HepG2 (cell line): ENCODE data around the gene BBS12. TPM values are rescaled to one million over a fixed set of nuclear protein-coding genes. Genes with fewer than 3 reads are reported as not detected.

Source experiments
- EHMT2 ChIP-seq: fragments of 200-600 bp; sonication (generic); IDR thresholded peaks from 2 replicates; pipeline ENCODE4 v1.7.0; 2017; ENCODE audit warnings: antibody characterized with exemption, low read depth, low read length, borderline replicate concordance
- FOXA3 ChIP-seq: IDR thresholded peaks from 2 replicates; pipeline ENCODE4 v1.6.1; 2016; ENCODE audit warnings: missing genetic modification reagents, missing compliant biosample characterization
- FOXO1 ChIP-seq: sonication (generic); formaldehyde crosslinking; IDR thresholded peaks from 2 replicates; pipeline ENCODE4 v1.4.0; 2020; ENCODE audit warnings: missing genetic modification reagents
- HMG20A ChIP-seq: IDR thresholded peaks from 2 replicates; pipeline ENCODE4 v1.6.1; 2016; ENCODE audit warnings: borderline replicate concordance
- NR2F2 ChIP-seq: IDR thresholded peaks from 2 replicates; pipeline ENCODE4 v1.6.1; 2012; ENCODE audit warnings: low read depth, inconsistent platforms, borderline replicate concordance
- NR2F6 ChIP-seq, 2 experiments: IDR thresholded peaks; 2 replicates each; pipeline ENCODE4 v1.6.1; 2016; ENCODE audit warnings: antibody characterized with exemption in 1 of 2, mild to moderate bottlenecking in 1 of 2
- POGZ ChIP-seq: sonication (generic); formaldehyde crosslinking; IDR thresholded peaks from 2 replicates; pipeline ENCODE4 v1.4.0; 2020; ENCODE audit warnings: mild to moderate bottlenecking, missing genetic modification reagents
- RBAK ChIP-seq: sonication (generic); formaldehyde crosslinking; IDR thresholded peaks from 2 replicates; pipeline ENCODE4 v1.5.1; 2020; ENCODE audit warnings: mild to moderate bottlenecking, missing genetic modification reagents
- RXRB ChIP-seq: IDR thresholded peaks from 2 replicates; pipeline ENCODE4 v1.6.1; 2016; ENCODE audit warnings: borderline replicate concordance, missing genetic modification reagents, missing compliant biosample characterization
- SOX6 ChIP-seq, 2 experiments: fragments of 450-650 bp in 1 of 2; sonication (generic) in 1 of 2; formaldehyde crosslinking in 1 of 2; IDR thresholded peaks; 2 replicates each; pipeline versions ENCODE4 v1.4.0 to v1.6.1; 2017 to 2020; ENCODE audit warnings: antibody characterized with exemption in 1 of 2, mild to moderate bottlenecking in 1 of 2, missing genetic modification reagents in 1 of 2
- ZFP37 ChIP-seq: sonication (generic); formaldehyde crosslinking; IDR thresholded peaks from 2 replicates; pipeline ENCODE4 v1.4.0; 2020; ENCODE audit warnings: missing genetic modification reagents, borderline replicate concordance
- ZFP90 ChIP-seq: sonication (generic); formaldehyde crosslinking; IDR thresholded peaks from 2 replicates; pipeline ENCODE4 v1.8.0; 2022; ENCODE audit warnings: missing genetic modification reagents, mild to moderate bottlenecking, inconsistent platforms, borderline replicate concordance
- ZMYM4 ChIP-seq: sonication (generic); formaldehyde crosslinking; IDR thresholded peaks from 2 replicates; pipeline ENCODE4 v1.8.1; 2023; ENCODE audit warnings: mild to moderate bottlenecking, missing genetic modification reagents
- ZNF451 ChIP-seq: sonication (generic); formaldehyde crosslinking; IDR thresholded peaks from 2 replicates; pipeline ENCODE4 v1.5.0; 2020; ENCODE audit warnings: mild to moderate bottlenecking, missing genetic modification reagents
- ZNF547 ChIP-seq: sonication (generic); formaldehyde crosslinking; IDR thresholded peaks from 2 replicates; pipeline ENCODE4 v1.5.1; 2020; ENCODE audit warnings: mild to moderate bottlenecking, missing genetic modification reagents
- ZNF619 ChIP-seq: sonication (generic); formaldehyde crosslinking; IDR thresholded peaks from 2 replicates; pipeline ENCODE4 v1.4.0; 2020; ENCODE audit warnings: mild to moderate bottlenecking, missing genetic modification reagents
- ZNF660 ChIP-seq: sonication (generic); formaldehyde crosslinking; IDR thresholded peaks from 2 replicates; pipeline ENCODE4 v1.5.1; 2020; ENCODE audit warnings: mild to moderate bottlenecking, low read depth, missing genetic modification reagents, borderline replicate concordance
- polyA plus RNA-seq, 8 experiments: library from polyadenylated mRNA; depleted of rRNA in 3 of 8; stranded (reverse) in 7 of 8; unstranded in 1 of 8; fragments of >200 nt; fragmentation: Illumina TruSeq in 4 of 8; extraction: Trizol in 4 of 8; gene quantifications; 2 replicates each; pipeline versions ENCODE4 v1.2.1 to v1.2.3, GENCODE V29; 2011 to 2016; ENCODE audit warnings: low read depth in 4 of 8, missing spikeins in 1 of 8, mixed read lengths in 1 of 8; ENCODE audit not compliant: insufficient read depth in 1 of 8
- total RNA-seq, 5 experiments: library from RNA; depleted of rRNA; stranded (reverse); fragments of >200 nt; fragmentation: Illumina TruSeq; extraction: Trizol; gene quantifications; 2 replicates each; pipeline ENCODE4 v1.2.3, GENCODE V29; 2016; ENCODE audit warnings: low read depth in 1 of 5
- TF ChIP-seq, protein P1 (sequence below), 2 experiments: fragments of 450-650 bp in 1 of 2; sonication (generic) in 1 of 2; formaldehyde crosslinking; IDR thresholded peaks; 2 replicates each; pipeline versions ENCODE4 v1.5.0 to v1.8.0; 2020 to 2022; ENCODE audit warnings: mild to moderate bottlenecking in 1 of 2, missing genetic modification reagents in 1 of 2
- TF ChIP-seq, protein P2 (sequence below): IDR thresholded peaks from 2 replicates; pipeline ENCODE4 v1.6.1; 2012; ENCODE audit warnings: inconsistent platforms
- TF ChIP-seq, protein P3 (sequence below): sonication (generic); formaldehyde crosslinking; IDR thresholded peaks from 2 replicates; pipeline ENCODE4 v1.5.0; 2020; ENCODE audit warnings: mild to moderate bottlenecking, missing genetic modification reagents, borderline replicate concordance
- TF ChIP-seq, protein P4 (sequence below): fragments of 450-650 bp; IDR thresholded peaks from 2 replicates; pipeline ENCODE4 v1.6.1; 2016
- TF ChIP-seq, protein P5 (sequence below): sonication (generic); formaldehyde crosslinking; IDR thresholded peaks from 2 replicates; pipeline ENCODE4 v1.4.0; 2020; ENCODE audit warnings: missing genetic modification reagents

The BBS12 gene
- total and polyA plus RNA-seq, 2 of the 13 experiments (the other 11 are each of a cell fraction or from before 2014, with no cell fraction given), result 0.32 to 1.7 TPM

DNA sequence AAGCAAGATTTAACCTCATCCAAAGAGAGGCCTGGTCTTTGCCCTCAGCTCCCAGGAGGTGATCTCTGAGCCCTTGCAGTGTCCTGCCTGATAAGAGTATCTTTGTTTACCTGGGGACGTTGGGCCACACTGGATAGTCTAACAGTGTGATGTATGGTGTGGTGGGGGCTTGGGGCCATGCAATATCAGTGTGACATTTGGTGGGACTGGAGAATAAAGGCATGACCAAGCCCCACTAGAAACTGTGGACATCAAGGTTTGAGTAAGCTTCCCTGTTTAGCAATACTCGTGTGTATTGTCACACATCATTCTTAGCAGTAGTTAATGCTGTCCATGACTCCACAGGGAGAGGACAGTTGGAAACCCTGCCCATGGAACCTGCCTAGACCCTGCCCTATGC lies 34.4 kb downstream of the BBS12 start (continued):
- TF ChIP-seq ZMYM4 (CRISPR knock-in tag) (peak; percentile 96), POGZ (CRISPR knock-in tag) (peak; percentile 95), SOX6 (IDR thresholded peaks at IDR 0.05) (no peak), SOX6 (CRISPR knock-in tag; IDR thresholded peaks at IDR 0.05) (peak; percentile 83), ZNF547 (no peak), NR2F2 (no peak), ZNF660 (CRISPR knock-in tag) (no peak), ZNF619 (CRISPR knock-in tag) (0 out of 2 replicates have a peak, but pooled peaks have one; percentile 69), ZFP37 (CRISPR knock-in tag) (no peak), RBAK (CRISPR knock-in tag) (no peak), ZNF451 (no peak), NR2F6 (IDR thresholded peaks at IDR 0.05) (peak; percentile 68), NR2F6 (CRISPR knock-in tag; IDR thresholded peaks at IDR 0.05) (peak; percentile 62; the same call in 1 of the 2 replicates), ZFP90 (peak; percentile 29; the same call in 1 of the 2 replicates), RXRB (peak; percentile 55; the same call in 1 of the 2 replicates), FOXA3 (peak; percentile 93), EHMT2 (peak; percentile 90), HMG20A (CRISPR knock-in tag) (peak; percentile 75; the same call in 1 of the 2 replicates), FOXO1 (CRISPR knock-in tag) (peak; percentile 89)
- TF ChIP-seq, protein P1, sequence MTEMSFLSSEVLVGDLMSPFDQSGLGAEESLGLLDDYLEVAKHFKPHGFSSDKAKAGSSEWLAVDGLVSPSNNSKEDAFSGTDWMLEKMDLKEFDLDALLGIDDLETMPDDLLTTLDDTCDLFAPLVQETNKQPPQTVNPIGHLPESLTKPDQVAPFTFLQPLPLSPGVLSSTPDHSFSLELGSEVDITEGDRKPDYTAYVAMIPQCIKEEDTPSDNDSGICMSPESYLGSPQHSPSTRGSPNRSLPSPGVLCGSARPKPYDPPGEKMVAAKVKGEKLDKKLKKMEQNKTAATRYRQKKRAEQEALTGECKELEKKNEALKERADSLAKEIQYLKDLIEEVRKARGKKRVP (CRISPR knock-in tag; IDR thresholded peaks at IDR 0.05), result peak in 1 of 2 experiments; percentile 64; a peak in 1 of 4 replicates
- TF ChIP-seq, protein P2, sequence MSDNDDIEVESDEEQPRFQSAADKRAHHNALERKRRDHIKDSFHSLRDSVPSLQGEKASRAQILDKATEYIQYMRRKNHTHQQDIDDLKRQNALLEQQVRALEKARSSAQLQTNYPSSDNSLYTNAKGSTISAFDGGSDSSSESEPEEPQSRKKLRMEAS, result peak; percentile 62
- TF ChIP-seq, protein P3, sequence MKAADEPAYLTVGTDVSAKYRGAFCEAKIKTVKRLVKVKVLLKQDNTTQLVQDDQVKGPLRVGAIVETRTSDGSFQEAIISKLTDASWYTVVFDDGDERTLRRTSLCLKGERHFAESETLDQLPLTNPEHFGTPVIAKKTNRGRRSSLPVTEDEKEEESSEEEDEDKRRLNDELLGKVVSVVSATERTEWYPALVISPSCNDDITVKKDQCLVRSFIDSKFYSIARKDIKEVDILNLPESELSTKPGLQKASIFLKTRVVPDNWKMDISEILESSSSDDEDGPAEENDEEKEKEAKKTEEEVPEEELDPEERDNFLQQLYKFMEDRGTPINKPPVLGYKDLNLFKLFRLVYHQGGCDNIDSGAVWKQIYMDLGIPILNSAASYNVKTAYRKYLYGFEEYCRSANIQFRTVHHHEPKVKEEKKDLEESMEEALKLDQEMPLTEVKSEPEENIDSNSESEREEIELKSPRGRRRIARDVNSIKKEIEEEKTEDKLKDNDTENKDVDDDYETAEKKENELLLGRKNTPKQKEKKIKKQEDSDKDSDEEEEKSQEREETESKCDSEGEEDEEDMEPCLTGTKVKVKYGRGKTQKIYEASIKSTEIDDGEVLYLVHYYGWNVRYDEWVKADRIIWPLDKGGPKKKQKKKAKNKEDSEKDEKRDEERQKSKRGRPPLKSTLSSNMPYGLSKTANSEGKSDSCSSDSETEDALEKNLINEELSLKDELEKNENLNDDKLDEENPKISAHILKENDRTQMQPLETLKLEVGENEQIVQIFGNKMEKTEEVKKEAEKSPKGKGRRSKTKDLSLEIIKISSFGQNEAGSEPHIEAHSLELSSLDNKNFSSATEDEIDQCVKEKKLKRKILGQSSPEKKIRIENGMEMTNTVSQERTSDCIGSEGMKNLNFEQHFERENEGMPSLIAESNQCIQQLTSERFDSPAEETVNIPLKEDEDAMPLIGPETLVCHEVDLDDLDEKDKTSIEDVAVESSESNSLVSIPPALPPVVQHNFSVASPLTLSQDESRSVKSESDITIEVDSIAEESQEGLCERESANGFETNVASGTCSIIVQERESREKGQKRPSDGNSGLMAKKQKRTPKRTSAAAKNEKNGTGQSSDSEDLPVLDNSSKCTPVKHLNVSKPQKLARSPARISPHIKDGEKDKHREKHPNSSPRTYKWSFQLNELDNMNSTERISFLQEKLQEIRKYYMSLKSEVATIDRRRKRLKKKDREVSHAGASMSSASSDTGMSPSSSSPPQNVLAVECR (CRISPR knock-in tag), result peak; percentile 34; the same call in 1 of the 2 replicates
- TF ChIP-seq, protein P4, sequence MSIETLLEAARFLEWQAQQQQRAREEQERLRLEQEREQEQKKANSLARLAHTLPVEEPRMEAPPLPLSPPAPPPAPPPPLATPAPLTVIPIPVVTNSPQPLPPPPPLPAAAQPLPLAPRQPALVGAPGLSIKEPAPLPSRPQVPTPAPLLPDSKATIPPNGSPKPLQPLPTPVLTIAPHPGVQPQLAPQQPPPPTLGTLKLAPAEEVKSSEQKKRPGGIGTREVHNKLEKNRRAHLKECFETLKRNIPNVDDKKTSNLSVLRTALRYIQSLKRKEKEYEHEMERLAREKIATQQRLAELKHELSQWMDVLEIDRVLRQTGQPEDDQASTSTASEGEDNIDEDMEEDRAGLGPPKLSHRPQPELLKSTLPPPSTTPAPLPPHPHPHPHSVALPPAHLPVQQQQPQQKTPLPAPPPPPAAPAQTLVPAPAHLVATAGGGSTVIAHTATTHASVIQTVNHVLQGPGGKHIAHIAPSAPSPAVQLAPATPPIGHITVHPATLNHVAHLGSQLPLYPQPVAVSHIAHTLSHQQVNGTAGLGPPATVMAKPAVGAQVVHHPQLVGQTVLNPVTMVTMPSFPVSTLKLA, result no peak
- TF ChIP-seq, protein P5, sequence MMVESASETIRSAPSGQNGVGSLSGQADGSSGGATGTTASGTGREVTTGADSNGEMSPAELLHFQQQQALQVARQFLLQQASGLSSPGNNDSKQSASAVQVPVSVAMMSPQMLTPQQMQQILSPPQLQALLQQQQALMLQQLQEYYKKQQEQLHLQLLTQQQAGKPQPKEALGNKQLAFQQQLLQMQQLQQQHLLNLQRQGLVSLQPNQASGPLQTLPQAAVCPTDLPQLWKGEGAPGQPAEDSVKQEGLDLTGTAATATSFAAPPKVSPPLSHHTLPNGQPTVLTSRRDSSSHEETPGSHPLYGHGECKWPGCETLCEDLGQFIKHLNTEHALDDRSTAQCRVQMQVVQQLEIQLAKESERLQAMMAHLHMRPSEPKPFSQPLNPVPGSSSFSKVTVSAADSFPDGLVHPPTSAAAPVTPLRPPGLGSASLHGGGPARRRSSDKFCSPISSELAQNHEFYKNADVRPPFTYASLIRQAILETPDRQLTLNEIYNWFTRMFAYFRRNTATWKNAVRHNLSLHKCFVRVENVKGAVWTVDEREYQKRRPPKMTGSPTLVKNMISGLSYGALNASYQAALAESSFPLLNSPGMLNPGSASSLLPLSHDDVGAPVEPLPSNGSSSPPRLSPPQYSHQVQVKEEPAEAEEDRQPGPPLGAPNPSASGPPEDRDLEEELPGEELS (CRISPR knock-in tag), result peak; percentile 89
